ENCODE measurements around the gene DRAM1.

Gene DRAM1

DNA sequence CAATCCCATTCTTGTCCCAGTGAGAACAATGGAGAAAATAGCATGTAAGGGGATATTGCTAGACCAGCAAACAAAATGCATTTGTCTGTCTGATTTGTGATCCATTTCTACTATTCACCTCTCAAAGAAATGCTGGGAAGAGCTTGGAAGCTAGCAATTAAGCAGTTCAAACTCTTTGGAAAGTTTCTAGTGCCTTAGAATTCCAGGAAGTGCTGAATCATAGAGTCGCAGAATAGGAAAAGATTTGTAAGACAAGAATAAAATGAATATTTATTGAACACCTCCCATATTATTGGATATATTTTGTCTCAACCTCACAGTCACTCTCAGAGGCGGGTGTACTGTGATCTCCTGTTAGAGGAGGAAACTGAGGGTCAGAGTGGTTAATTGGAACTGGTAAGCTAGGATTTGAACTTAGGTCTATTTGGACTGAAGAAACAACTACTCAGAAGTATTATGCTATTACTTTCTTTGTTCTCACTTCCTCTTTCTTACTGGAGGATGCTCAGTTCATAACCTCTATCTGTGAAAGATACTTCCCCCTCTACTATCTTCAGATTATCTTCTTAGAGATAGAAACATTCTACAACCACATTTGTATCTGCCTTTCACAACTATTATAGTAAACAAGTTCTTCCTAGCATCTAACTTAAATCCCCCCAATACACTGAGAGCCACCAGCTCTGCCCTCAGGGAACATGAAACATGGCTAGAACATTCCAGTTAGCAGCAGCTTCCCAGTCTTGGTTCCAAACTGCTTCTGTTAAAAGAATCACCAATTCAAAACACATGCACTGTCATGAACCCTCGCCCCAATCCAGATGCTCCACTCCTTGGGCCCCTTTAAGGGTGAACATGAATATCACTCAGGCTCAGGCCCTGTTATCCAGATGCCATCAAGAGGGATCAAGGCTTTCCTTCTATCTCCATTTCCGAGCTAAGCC lies 64.2 kb downstream of the DRAM1 start:
- no peak for DNase-seq (ENCODE audit: low read depth)

DNA sequence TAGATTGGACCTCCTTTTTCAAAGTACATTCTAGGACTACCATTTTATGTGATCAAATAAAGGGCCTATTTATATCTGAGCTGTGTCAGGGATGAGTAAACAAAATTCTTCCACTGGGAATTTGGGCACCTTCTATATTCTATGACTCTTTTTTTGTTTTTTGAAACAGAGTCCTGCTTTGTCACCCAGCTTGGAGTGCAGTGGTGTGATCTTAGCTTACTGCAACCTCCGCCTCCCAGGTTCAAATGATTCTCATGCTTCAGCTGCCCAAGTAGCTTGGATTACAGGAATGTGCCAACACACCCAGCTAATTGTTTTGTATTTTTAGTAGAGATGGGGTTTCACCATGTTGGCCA lies 64.8 kb downstream of the DRAM1 start:
- DNase-seq (ENCODE audit: low read depth), result no peak

DNA sequence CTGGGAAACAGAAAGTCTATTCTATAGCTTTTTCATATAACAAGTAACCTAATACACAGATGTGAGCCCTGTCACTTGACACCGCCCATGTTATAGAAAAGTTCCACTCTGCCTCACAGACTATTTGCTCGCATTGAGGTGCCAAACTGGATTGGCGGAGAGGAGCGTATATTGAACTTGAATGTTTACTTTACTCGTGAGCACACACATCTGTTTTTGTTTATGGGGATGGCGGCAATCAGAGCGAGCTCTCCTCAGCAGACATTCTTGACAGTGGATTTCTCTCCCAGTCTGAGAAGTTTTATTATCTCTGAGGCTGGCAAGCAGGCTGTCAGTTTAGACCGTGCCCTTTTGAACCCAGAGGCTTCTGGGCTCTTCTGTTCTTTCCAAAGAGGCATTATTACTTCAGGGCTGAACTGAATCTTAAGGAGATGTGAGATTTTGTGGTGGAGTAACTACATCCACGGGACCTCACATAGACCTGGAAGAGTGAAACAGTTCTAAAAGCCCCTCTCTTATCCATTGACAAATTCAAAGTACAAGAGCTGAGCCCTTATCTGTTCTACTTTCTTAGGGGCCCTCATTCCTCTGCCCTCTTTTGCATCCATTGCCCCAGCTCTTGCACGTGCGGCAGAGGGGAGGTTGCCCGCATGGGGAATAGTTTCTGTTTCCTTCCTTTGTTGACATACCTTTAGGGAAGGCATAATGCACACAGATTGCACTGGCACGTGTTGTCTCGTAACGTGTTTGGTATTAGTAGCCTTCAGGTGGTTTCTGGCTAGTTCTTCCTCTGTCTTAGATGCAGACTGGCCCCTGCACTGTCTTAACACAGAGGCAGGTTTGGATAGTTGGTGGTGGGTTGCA lies 68.2 kb downstream of the DRAM1 start:
- DNase-seq (ENCODE audit: low read depth), result no peak

DNA sequence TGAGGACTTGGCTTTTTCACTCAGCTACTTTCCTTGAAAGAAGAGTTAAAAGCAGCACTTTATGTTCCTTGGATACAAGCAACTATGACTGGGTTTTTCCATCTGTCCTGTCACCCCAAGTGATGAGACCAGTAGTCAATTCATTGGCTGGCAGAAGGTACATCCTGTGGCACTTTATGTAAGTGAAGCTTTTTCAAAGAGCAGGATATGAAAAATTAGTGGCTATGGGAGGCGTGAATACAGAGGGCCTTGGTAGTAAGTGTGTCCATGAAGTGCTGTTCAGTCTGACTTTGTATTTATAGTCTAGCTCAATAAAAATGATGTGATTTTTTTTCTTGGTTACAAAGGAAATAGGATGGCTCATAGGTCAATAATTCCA lies 68.8 kb downstream of the DRAM1 start:
- DNase-seq (ENCODE audit: low read depth), result no peak

DNA sequence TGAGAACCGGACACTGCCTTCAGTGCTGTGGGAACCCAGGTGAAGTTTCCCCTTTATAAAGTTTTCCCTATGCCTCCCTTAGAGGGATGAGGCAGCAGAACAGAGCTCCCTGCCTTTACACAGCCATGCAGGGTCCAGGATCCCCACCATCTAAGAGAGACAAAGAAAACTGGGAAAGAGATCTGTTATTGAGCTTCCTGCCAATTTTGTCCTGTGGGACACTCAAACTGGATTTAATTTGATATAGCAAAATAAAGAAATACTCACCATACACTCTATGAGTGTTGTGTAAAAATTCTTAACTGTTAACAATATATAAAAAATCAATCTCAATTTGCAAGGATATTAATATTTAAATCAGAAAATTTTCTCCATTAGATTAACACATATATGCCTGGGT lies 69.9 kb downstream of the DRAM1 start:
- DNase-seq (ENCODE audit: low read depth), result no peak

DNA sequence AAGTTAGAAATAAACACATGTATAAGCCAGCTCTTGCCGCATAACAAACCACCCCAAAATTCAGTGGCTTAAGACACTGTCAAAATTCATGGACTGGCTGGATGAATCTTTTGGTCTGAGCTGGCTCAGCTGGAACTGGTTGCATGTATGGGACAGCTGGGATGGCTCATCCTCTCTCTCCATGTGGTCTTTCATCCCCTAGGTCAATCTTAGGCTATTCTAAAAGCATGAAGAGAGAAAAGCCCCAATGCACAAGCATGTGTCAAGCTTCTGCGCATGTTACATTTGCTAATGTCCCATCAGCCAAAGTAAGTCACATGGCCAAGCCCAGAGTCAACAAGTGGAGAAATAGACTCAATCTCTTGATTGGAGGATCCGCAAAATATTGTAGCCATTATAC lies 71.0 kb downstream of the DRAM1 start:
- DNase-seq (ENCODE audit: low read depth), result no peak

DNA sequence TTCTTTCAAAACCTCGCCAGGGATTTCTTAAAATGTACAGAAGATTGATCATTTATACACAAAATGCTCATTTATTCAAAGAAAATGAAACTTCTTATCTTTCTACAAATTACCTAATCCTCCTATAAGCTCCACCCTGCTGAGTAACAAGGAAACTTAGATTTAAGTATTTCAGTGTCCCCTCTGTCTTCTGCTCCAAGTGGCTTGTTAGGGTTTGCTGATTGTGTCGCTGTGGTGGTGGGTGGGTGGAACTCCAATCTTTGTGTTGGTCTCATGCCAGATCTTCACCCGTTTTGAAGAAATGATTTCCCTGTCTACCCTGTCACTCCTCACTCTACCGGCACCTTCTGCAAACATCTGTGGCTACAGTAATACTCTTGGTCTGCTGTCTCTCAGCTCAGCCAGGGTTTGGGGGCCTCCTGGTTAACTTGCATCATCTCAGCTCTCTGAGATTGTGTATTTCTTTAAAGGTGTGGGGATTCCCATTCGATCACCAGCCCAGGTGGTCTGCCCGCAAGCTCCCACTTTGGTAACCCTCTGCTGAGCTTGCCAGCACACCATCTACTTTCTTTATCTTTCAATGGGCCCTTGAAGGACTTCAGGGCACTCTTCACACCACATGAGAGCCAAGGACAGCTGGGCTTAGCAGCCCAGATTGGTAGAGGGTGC lies 73.8 kb downstream of the DRAM1 start:
- no peak for DNase-seq (ENCODE audit: low read depth)

DNA sequence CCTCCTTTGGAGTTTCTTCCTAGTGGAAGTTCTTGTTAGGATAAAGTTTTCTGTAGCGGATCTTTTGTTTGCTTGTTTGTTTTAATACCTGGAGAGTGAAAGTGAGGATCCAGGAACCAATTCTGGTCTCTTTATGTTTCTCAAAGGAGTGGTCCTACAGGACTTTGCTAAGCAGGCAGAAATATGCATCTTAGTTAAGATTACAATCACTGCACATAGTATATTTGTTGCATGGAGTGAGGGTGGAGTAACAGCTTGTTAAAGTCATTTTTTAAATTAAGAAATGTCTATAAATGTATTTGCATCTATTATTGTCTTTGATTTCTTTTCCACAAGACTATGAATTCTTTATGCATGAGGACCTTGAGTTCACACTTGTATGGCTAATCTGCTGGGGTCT lies 76.7 kb downstream of the DRAM1 start:
- DNase-seq (ENCODE audit: low read depth), result no peak

DNA sequence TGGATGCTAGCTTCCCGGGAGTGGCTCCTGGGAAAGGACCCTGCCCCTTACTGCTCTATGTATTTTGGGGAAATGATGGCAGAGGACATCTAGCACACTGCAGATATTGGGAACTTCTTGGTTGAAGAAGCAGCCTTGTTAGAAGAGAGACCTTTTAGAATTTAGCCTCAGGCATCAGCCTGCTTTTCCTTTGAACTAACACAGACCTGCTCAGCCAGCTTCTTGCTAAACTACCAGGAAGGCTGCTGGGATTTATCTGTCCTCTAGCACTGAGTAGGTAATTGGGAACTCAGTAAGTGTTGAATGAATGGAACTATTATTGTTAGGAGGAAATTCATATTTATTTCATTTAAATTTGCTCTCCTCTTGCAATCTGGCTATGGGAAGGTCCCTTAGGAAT lies 77.3 kb downstream of the DRAM1 start:
- no peak for DNase-seq (ENCODE audit: low read depth)

DNA sequence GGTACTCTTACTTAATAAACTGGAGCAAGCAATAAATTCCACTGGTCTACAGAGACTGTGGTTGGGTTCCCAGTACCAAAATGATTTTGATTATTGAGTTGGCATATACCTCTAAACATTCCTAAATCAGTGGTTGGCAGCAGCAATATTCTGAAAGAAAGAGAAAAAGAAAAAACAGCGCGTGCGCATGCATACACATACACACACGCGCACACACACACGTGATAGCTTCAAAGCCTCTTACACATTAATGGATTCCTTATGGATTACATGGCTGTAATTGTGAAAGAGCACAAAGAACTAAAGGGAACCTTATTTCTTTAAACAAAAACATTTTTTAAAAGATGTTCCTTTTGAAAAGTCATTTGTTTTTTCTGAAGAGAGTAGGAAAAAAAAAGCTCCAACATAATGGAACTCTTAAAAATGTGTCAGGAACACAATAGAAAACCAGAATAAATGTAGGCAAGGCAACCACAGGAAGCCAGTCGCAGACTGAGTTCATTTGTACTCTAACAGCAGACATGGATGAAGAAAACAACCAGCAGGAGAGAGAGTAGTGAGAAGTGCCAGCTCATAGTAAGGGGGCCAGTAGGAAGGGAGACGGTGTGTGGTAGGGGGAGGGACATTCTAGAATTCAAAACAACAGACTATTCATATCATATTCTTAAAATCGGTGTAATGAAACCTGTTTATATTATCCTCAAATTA lies 80.0 kb downstream of the DRAM1 start:
- no peak for DNase-seq (ENCODE audit: low read depth)

DNA sequence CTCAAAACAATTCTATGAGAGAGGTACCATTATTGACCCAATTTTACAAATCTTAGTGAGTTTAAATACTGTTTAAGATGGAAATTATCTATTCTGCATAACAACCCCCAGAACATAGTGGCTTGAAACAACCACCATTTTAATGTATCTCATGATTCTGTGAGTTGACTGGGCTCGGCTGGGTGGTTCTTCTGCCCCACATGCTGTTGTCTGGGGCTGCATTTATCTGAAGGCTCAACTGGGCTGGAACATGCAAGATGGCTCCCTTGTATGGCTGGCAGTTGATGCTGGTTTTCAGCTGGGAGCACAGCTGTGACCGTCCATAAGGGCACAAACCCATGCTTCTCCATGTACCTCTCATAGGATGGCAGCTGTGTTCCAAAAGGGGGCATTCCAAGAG lies 82.2 kb downstream of the DRAM1 start:
- DNase-seq (ENCODE audit: low read depth), result no peak

DNA sequence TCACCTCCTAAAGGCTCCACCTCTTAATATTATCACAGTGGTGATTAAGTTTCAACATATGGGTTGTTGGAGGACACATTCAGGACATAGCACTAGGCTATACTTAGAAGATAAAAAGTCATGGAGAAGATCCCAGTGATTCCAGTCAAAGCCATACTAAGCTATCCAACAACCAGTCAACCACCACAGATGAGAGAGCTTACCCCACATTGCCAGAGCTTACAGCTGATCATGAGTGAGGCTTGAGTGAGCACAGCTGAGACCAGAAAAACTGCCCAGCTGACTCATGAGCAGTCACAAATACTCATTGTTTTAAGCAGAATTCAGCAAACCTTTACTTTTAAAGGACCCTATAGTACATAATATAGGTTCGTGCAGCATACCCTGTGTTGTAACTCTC lies 85.1 kb downstream of the DRAM1 start:
- DNase-seq (ENCODE audit: low read depth), result no peak

DNA sequence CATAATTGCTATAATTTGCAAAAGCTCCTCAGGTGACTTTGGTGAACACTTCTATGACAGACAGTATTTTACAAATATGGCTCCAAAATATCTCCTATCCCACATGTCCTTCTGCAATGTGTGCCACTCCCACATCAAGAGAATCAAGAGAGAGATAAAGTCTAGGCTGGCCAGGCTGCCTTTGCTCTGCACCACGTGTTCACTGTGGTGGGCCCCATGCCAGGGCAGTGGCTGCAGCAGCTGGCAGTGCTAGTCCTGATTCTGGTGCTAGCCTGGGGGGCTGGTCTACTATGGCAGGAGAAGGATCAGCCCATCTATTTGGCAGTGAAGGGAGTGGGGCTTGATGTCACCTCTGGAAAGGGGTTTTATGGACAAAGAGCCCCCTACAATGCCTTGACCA lies 86.3 kb downstream of the DRAM1 start:
- no peak for DNase-seq (ENCODE audit: low read depth)

DNA sequence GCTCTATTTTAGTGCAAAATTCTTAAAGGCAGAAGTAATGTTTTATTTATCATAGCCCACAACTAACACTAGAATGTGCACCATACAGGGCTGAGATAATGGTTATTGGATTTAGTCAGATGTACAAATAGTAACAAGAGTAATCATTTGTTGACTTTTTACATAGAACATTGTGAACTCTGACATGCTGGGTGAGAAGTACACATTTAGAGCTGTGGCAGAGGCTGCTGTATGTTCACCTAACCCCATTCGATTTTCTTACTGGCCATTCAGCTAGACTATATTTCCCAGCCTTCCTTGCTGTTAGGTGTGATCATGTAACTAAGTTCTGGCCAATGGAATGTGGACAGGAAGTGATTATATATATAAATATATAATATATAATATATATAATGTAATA lies 89.1 kb downstream of the DRAM1 start:
- no peak for DNase-seq (ENCODE audit: low read depth)

DNA sequence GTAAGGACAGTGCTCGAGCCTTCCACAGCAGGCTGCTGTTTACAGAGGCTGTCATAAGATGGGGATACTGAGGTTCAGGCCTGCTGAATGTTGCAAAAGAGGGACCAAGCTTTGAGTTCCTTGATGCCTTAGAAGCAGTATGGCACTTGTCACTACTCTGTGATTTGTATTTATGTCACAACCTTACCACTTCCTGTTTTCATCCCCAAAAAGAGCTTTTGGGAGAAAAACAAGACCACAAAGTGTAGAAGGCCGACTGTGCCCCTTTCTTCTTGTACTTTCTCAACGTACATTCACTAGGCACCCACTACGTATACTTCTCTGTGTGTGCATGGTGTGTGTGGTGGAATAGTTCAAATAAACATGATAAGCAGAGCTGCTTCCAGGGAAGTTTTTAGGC lies 90.1 kb downstream of the DRAM1 start:
- no peak for DNase-seq (ENCODE audit: low read depth)

DNA sequence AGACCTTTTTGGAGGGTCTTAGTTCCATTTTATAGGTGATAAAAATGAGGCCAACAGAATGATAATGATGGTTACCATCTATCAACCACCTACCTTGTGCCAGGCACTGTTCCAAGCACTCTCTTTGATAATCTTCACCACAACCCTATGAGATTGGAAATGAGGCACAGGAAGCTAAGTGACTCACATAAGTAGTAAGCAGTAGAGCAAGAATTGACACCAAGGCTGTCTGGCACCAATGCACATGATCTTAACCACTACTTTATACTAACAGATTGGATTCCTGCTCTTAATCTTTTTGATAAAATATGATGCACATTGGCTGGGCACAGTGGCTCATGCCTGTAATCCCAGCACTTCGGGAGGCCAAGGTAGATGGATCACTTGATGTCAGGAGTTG lies 91.4 kb downstream of the DRAM1 start:
- DNase-seq (ENCODE audit: low read depth), result no peak
